Stomach (tissue), 4 donors: ENCODE data around the gene NSUN2.

Source experiments
- EP300 ChIP-seq: sonication (generic); formaldehyde crosslinking; IDR thresholded peaks from one replicate; pipeline ENCODE4 v1.6.1; 2017; ENCODE audit warnings: antibody characterized with exemption
- POLR2A ChIP-seq, 4 donors: fragments of 450-650 bp; IDR thresholded peaks; one replicate each; pipeline ENCODE4 v1.6.1; 2016; ENCODE audit warnings: antibody characterized with exemption in 4 of 4, control low read depth in 2 of 4, mild to moderate bottlenecking in 1 of 4, moderate library complexity in 1 of 4
- TF ChIP-seq, protein P1 (sequence below), 7 experiments: fragments of 450-650 bp in 4 of 7; fragments of 200-600 bp in 3 of 7; sonication (generic) in 3 of 7; IDR thresholded peaks; one replicate each; pipeline ENCODE4 v1.5.1; 2016 to 2019; ENCODE audit warnings: antibody characterized with exemption in 7 of 7, control low read depth in 2 of 7, mild to moderate bottlenecking in 1 of 7

DNA sequence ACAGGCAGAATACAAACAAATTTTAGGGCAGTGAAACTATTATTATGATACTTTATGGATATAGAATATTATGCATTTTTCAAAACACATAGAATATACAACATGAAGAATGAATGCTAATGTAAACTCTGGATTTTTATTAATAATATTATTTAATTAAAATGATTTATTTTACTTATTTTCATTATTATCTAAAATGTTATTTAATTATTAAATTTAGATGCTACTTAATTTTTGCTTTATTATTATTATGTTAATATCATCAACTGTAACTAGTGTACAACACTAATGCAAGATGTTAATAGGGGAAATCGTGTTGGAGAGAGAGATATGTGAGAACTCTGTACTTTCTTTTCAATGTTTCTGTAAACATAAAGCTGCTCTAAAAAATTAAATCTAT lies 41.1 kb upstream of the NSUN2 start:
- no peak for TF ChIP-seq POLR2A (IDR thresholded peaks at IDR 0.05)
- TF ChIP-seq, protein P1, sequence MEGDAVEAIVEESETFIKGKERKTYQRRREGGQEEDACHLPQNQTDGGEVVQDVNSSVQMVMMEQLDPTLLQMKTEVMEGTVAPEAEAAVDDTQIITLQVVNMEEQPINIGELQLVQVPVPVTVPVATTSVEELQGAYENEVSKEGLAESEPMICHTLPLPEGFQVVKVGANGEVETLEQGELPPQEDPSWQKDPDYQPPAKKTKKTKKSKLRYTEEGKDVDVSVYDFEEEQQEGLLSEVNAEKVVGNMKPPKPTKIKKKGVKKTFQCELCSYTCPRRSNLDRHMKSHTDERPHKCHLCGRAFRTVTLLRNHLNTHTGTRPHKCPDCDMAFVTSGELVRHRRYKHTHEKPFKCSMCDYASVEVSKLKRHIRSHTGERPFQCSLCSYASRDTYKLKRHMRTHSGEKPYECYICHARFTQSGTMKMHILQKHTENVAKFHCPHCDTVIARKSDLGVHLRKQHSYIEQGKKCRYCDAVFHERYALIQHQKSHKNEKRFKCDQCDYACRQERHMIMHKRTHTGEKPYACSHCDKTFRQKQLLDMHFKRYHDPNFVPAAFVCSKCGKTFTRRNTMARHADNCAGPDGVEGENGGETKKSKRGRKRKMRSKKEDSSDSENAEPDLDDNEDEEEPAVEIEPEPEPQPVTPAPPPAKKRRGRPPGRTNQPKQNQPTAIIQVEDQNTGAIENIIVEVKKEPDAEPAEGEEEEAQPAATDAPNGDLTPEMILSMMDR (IDR thresholded peaks at IDR 0.05): no peak
- TF ChIP-seq EP300: no peak
